ENCODE data around the gene DRC1.

- TF ChIP-seq POLR2A (IDR thresholded peaks at IDR 0.05) (no peak), CTCF (IDR thresholded peaks at IDR 0.05) (no peak)
Observed at GRCh38 chr2:26384597-26384996, 17.1 kb upstream of the DRC1 start.
